ENCODE data around the gene LRCH4.

LRCH4 gene

GRCh38 chr7:100585511-100586265 is at the start of gene LRCH4:
LRCH4 (minus strand) TSS chr7:100586129; CDS start chr7:100586100, 29 bp downstream.
- DNase-seq (ENCODE audit: low read depth) = peak; percentile 56

GRCh38 chr7:100632951-100633717 is 47.2 kb upstream of the LRCH4 start:
- DNase-seq (ENCODE audit: low read depth) = peak; percentile 37

GRCh38 chr7:100630066-100630465 is 44.1 kb upstream of the LRCH4 start:
- DNase-seq (ENCODE audit: low read depth) = no peak

- no peak for DNase-seq (ENCODE audit: low read depth)
Measured at GRCh38 chr7:100629117-100629716, 43.3 kb upstream of the LRCH4 start.

- no peak for DNase-seq (ENCODE audit: low read depth)
Measured at GRCh38 chr7:100627238-100627549, 41.3 kb upstream of the LRCH4 start.

- peak; percentile 77 for DNase-seq (ENCODE audit: low read depth)
Measured at GRCh38 chr7:100626530-100627237, 40.8 kb upstream of the LRCH4 start.

- no peak for DNase-seq (ENCODE audit: low read depth)
Measured at GRCh38 chr7:100626055-100626454, 40.1 kb upstream of the LRCH4 start.

- no peak for DNase-seq (ENCODE audit: low read depth)
Measured at GRCh38 chr7:100623951-100624824, 38.3 kb upstream of the LRCH4 start.

GRCh38 chr7:100621554-100621953 is 35.6 kb upstream of the LRCH4 start:
- DNase-seq (ENCODE audit: low read depth) = no peak

GRCh38 chr7:100620804-100621203 is 34.9 kb upstream of the LRCH4 start:
- DNase-seq (ENCODE audit: low read depth) = no peak

- no peak for DNase-seq (ENCODE audit: low read depth)
Measured at GRCh38 chr7:100620239-100620638, 34.3 kb upstream of the LRCH4 start.

- no peak for DNase-seq (ENCODE audit: low read depth)
Measured at GRCh38 chr7:100614308-100614861, 28.5 kb upstream of the LRCH4 start.

- no peak for DNase-seq (ENCODE audit: low read depth)
Measured at GRCh38 chr7:100613412-100614175, 27.7 kb upstream of the LRCH4 start.

GRCh38 chr7:100612730-100613390 is 26.9 kb upstream of the LRCH4 start:
- no peak for DNase-seq (ENCODE audit: low read depth)

- peak; percentile 94 for DNase-seq (ENCODE audit: low read depth)
Measured at GRCh38 chr7:100611983-100612729, 26.2 kb upstream of the LRCH4 start, which contains the start of gene MOSPD3. MOSPD3 (plus strand) TSS chr7:100612540; CDS start chr7:100612792, 252 bp downstream.

GRCh38 chr7:100609958-100610357 is 24.0 kb upstream of the LRCH4 start:
- DNase-seq (ENCODE audit: low read depth) = no peak

- DNase-seq (ENCODE audit: low read depth) = no peak
Measured at GRCh38 chr7:100607111-100607510, 21.2 kb upstream of the LRCH4 start.

- DNase-seq (ENCODE audit: low read depth) = no peak
Measured at GRCh38 chr7:100606313-100606712, 20.4 kb upstream of the LRCH4 start.

Measured in T-helper 22 cell (primary cell).